ENCODE results near the gene ZNF717. TPM values are rescaled to one million over a fixed set of nuclear protein-coding genes. Genes with fewer than 3 reads are reported as not detected.
"Not testable (repeated sequence)": the region's sequence is repeated elsewhere in the genome, so short reads cannot be mapped to it uniquely, and the experiment has no call there.

The ZNF717 gene
- 10 to 100 TPM in 3 of 4 donors, 1 to 10 TPM in 1; 6.3 to 15.0 (median 11.8) TPM for total RNA-seq

GRCh38 chr3:75785081-75785755, at the start of gene ZNF717:
Gene ZNF717, minus strand, starts transcription at chr3:75785549. Its CDS starts 2,187 bp downstream, at chr3:75783362.
- Histone ChIP-seq H3K27ac (replicated peaks in 1 of 4) (peak within 1 kb of the TSS; percentile 89 to 92 (median 90)), H3K4me3 (peak within 1 kb of the TSS; percentile 74 to 91 (median 81)), H3K36me3 (peaks cover 10 to 27% (median 22%) of the 10 kb centered on the region in 4 donors), H3K4me1 (peaks cover 0 to 11% (median 8%) of the 10 kb centered on the region in 4 donors)
- H3K27me3 ChIP-seq; H3K9me3 ChIP-seq; intact Hi-C loops (cut with DNase I): not testable (repeated sequence)
- WGBS, result 7% methylated on average over 51 of the region's 52 CpGs
- DNase-seq (ENCODE audit: extremely low spot score), result peak; percentile 96
- TF ChIP-seq POLR2AphosphoS5 (IDR thresholded peaks at IDR 0.05) (peak; percentile 87 to 91), POLR2A (IDR thresholded peaks at IDR 0.05; ENCODE audit: low read depth) (peak; percentile 29), CTCF (IDR thresholded peaks at IDR 0.05) (peak in 2 of 3 experiments; percentile 18 to 31)

GRCh38 chr3:75831076-75831475, 45.7 kb upstream of the ZNF717 start:
- H3K27ac ChIP-seq (replicated peaks in 1 of 4); H3K36me3 ChIP-seq; H3K9me3 ChIP-seq; intact Hi-C loops (cut with DNase I); DNase-seq (ENCODE audit: extremely low spot score); H3K27me3 ChIP-seq; H3K4me3 ChIP-seq; H3K4me1 ChIP-seq: not testable (repeated sequence)
- WGBS, result 73% methylated on average over 1 of the region's 1 CpG

GRCh38 chr3:75818019-75818418, 32.7 kb upstream of the ZNF717 start:
- WGBS, result 38% methylated on average over 1 of the region's 1 CpG
- DNase-seq (ENCODE audit: extremely low spot score); H3K9me3 ChIP-seq; intact Hi-C loops (cut with DNase I); H3K36me3 ChIP-seq; H3K4me3 ChIP-seq; H3K27me3 ChIP-seq; H3K4me1 ChIP-seq; H3K27ac ChIP-seq (replicated peaks in 1 of 4): not testable (repeated sequence)

- intact Hi-C loops (cut with DNase I); DNase-seq (ENCODE audit: extremely low spot score): not testable (repeated sequence)
Observed at GRCh38 chr3:75816287-75817180, 31.2 kb upstream of the ZNF717 start.

GRCh38 chr3:75814797-75815196, 29.4 kb upstream of the ZNF717 start:
- no peaks in the 10 kb centered on the region for H3K36me3 ChIP-seq
- H3K4me1 ChIP-seq, result no peaks in the 10 kb centered on the region
- DNase-seq (ENCODE audit: extremely low spot score), result no peak
- 41% methylated on average over 3 of the region's 3 CpGs for WGBS
- intact Hi-C loops (cut with DNase I), result no loop called here
- no peak overlapping the region for H3K27ac ChIP-seq (replicated peaks in 1 of 4)
- TF ChIP-seq EP300 (IDR thresholded peaks at IDR 0.05) (no peak), CTCF (IDR thresholded peaks at IDR 0.05) (no peak), POLR2AphosphoS5 (IDR thresholded peaks at IDR 0.05) (no peak), POLR2A (IDR thresholded peaks at IDR 0.05; ENCODE audit: low read depth) (no peak)
- H3K27me3 ChIP-seq, result peaks cover 0 to 3% (median 0%) of the 10 kb centered on the region in 4 donors
- H3K4me3 ChIP-seq, result no peak overlapping the region
- no peaks in the 10 kb centered on the region for H3K9me3 ChIP-seq

More at GRCh38 chr3:75816287-75817180, 31.2 kb upstream of the ZNF717 start:
- H3K27me3 ChIP-seq; H3K27ac ChIP-seq (replicated peaks in 1 of 4); H3K36me3 ChIP-seq; H3K4me3 ChIP-seq; H3K9me3 ChIP-seq; H3K4me1 ChIP-seq: not testable (repeated sequence)
- WGBS, result 61% methylated on average over 8 of the region's 9 CpGs

GRCh38 chr3:75782506-75782905, 2.8 kb downstream of the ZNF717 start:
- H3K4me1 ChIP-seq, result peaks cover 0 to 11% (median 8%) of the 10 kb centered on the region in 4 donors
- no peak overlapping the region for H3K27ac ChIP-seq (replicated peaks in 1 of 4)
- WGBS, result over 99% methylated on average over 16 of the region's 16 CpGs
- intact Hi-C loops (cut with DNase I), result no loop called here
- DNase-seq (ENCODE audit: extremely low spot score), result no peak
- H3K27me3 ChIP-seq, result no peaks in the 10 kb centered on the region
- no peak overlapping the region for H3K4me3 ChIP-seq
- TF ChIP-seq CTCF (IDR thresholded peaks at IDR 0.05) (no peak), EP300 (IDR thresholded peaks at IDR 0.05) (no peak), POLR2AphosphoS5 (IDR thresholded peaks at IDR 0.05) (no peak), POLR2A (IDR thresholded peaks at IDR 0.05; ENCODE audit: low read depth) (no peak)
- peaks cover 0 to 11% (median 3%) of the 10 kb centered on the region in 4 donors for H3K9me3 ChIP-seq
- H3K36me3 ChIP-seq, result peaks cover 10 to 52% (median 30%) of the 10 kb centered on the region in 4 donors

All from esophagus muscularis mucosa (tissue), 4 donors.